GM23338 (cell line): ENCODE data around the gene CGNL1.

Experiments used
- POLR2AphosphoS5 ChIP-seq: IDR thresholded peaks from 2 replicates; pipeline ENCODE4 v1.6.1; 2016; ENCODE audit warnings: antibody characterized with exemption, low read depth
- TF ChIP-seq, protein P1 (sequence below), 2 experiments: fragments of 200-600 bp in 1 of 2; sonication (generic) in 1 of 2; conservative IDR thresholded peaks; 2 replicates each; pipeline versions ENCODE4 v1.5.1 to v1.6.1; 2016 to 2017; ENCODE audit warnings: antibody characterized with exemption in 2 of 2, low read depth in 2 of 2, mild to moderate bottlenecking in 2 of 2, moderate library complexity in 1 of 2

DNA sequence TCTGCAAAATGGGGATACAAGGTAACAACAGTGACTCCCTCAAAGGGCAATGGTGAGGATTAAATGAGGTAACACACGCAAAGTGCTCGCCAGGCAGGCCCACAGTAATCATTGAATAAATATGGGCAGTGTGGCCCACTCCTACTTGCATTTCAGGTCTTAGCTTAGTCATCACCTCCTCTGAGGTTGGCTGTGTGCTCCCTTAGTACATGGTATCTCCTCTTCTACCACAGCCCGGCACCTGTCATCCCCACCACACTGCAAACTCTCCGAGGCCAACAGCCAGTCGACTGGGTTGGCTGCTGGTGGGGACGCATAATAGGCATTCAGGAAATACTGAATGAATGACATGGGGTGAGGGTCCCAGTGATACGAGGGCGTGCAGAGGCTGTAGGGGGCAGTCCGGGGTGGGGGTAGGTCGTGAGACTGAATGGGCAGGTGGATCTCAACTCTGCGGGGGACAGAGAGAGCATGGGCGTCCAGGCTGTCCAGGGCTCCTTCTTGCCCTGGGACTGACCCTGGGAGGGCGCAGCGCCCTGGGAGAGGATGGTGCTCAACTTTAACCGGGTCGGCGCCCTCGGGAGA is 215.0 kb downstream of the CGNL1 start:
- TF ChIP-seq, protein P1, sequence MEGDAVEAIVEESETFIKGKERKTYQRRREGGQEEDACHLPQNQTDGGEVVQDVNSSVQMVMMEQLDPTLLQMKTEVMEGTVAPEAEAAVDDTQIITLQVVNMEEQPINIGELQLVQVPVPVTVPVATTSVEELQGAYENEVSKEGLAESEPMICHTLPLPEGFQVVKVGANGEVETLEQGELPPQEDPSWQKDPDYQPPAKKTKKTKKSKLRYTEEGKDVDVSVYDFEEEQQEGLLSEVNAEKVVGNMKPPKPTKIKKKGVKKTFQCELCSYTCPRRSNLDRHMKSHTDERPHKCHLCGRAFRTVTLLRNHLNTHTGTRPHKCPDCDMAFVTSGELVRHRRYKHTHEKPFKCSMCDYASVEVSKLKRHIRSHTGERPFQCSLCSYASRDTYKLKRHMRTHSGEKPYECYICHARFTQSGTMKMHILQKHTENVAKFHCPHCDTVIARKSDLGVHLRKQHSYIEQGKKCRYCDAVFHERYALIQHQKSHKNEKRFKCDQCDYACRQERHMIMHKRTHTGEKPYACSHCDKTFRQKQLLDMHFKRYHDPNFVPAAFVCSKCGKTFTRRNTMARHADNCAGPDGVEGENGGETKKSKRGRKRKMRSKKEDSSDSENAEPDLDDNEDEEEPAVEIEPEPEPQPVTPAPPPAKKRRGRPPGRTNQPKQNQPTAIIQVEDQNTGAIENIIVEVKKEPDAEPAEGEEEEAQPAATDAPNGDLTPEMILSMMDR (conservative IDR thresholded peaks at IDR 0.05; ENCODE audit: low read depth in 2 of 2), result no peak
- no peak for TF ChIP-seq POLR2AphosphoS5
